HG03108 (cell line): Measurements from ENCODE around the gene RNASE8.
A peak's percentile ranks its signal among the peaks of the same experiment; 100 is the strongest.

ENCODE experiments used
- ATAC-seq: cut with Tn5 transposase; IDR thresholded peaks from one replicate; pipeline ENCODE4 v1.9.1; 2021; ENCODE audit warnings: moderate library complexity; ENCODE audit not compliant: unreplicated experiment

Gene RNASE8

DNA sequence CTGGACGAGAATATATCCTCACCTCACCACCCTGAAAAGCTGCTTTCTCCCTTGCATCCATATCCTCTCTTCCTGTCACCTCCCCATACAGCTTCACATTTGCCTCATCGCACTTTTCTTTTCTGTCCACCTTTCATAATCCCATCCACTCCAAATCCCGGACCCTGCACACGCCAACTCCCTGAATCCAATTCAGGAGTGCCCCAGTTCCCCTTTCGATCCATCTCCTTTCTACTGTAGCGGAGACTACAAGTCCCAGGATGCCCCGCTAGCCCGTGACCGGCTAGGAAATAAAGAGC, 45.7 kb downstream of the RNASE8 start:
- ATAC-seq: no peak

DNA sequence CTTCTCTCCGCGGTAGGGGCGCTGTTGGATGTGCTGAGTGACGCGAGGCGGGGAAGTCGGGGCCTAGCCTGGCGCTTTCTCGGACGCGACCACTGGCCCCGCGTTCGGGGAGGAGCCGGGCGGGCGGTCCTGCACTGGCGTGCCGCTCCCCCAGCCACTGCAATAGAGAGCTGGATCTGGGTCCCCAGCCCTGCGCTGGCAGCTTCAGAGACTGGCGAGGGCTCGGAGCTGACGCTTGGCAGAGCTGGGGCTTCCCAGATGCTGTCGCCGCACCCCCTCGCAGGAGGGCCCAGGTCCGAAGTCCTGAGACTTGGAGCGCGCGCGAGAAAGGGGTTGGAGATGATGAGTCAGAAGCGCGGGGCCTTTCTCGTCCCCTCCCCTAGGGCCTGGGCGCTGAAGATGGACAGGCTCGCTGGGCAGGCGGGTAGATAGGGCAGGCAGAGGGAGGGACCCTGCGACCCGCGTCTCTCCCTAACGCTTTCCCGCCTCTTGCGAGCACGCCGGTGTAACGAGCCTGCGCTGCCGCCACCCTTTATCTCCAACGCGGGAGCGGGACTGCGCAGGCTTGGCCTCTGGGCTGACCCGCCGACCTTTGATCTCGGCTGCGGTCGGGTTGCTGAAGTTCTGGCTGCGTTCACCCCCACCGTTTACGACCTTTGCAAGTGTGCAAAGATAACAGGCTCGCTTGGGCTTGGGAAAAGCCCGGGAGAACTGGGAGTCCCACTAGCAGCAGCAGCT, 46.3 kb downstream of the RNASE8 start:
- peak; percentile 91 for ATAC-seq

DNA sequence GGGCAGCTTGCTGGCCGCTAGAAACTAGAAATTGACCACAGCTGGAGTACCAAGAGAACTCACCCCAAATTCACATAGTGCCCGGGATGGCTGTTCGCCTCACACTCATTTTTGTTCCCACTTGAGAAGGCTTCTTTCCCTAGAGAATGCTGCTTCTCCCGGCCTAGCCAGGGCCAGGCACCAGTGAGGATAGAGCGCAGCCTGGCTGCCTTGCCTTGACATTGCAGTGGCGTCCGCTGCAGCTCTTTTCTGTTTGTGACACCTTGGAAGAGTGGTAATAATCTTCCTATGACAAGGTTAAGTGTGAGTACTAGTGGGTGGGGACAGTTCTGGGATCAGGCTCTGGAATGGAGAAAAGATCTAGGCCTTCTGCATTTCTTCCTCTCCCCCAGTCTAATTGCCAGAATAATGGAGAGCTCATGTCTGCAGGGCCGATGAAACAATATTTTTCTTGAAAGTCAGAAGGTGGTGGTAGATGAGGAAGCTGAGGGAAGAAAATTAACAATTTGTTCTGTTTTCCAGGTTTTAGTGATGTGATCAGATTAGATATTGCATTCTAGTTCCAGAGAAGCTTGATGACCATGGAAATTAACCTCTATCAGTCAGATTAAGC, 46.9 kb downstream of the RNASE8 start:
- peak; percentile 36 for ATAC-seq

DNA sequence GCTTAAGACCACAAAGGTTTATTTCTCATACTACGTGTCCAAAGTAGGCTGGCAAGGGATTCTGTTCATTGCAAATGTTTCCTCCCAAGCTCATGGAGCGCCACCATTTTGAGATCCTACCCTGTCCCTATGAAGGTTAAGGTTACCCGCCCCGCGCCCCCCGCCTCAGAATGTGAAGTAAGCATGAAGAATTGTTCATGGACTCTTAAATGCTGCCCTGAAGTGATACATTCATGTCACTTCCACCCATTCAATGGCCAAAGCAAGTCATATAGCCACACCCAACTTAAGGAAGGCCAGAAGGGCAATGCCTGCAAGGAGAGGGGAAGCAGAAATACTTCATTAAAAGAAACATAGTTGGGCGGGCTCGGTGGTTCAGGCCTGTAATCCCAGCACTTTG, 47.5 kb downstream of the RNASE8 start:
- ATAC-seq: no peak

DNA sequence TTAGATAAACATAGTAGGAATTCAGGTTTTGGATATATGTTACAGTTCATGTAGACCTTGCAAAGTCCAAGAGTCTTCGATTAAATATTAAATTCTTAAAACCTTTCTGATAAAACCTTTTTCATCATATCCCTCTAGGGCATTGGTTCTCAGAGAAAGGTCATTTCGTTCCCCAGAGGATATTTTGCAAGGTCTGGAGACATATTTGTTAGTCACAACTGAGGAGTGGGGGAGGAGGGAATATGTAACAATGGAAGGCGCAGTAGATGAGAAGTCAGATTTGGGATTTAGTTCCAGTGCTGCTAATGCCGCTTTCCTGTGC, 48.5 kb downstream of the RNASE8 start:
- no peak for ATAC-seq

DNA sequence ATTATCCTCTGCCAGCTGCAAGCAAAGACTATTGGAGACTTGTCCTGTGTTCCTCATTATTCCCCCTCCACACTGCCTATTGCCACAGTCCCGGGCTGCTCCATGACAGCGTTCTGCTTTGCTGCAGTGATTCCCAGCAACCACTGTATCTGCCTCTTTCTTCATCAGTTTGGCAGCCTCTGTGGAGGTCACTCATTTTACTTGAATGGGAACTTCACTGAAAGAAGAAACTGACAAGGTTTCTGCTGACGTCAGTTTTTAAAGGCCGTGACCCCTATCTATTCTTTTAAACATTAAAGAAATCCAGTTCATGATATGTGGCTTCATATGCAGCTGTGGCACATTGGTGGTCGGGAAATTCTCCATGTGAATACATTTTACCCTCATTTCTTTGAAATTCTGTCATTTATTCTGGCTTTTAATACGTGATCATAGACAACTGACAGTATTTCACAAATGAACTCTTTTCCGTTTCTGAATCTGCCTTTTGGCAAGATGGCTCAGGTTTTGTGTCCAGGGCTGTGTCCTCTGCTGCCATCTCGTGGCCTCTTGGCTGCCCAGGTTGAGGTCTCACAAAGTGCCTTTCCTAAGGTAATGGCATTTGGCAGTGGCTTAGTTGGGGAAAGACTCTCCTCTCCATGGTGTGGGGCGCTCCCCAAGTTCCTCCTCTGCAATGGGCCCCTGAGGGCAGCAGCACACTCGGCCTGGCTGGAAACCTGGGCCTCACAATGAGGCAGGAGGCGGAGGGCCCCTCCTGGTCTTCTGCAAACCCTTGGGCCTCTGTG, 49.1 kb downstream of the RNASE8 start:
- ATAC-seq: no peak

DNA sequence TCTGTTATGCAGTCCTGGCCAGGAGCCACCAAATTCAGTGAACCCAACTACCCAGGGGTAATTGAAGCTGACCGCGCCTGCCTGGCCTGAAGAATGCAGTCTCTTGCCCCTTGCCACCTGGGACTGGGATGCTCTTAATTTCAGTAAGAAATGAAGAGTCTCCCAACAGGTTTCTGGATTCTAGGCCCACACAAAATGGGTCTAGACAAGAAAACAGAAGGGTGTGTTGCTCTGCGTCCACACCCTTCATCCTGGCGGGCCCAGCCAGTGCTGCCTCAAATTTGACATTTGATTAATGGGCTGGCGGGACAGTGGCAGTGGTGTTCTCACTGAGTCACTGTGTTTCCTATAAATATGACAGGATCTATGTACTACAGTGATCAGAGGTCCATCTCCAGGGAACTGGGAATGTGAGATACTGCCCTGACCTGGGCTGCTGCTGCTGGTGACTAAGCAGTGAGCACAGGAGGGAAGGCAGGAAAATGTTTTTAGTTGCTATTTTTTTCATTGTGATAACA, 49.7 kb downstream of the RNASE8 start:
- ATAC-seq: no peak
